Tibial nerve (tissue), 4 donors: ENCODE data around the gene RBBP5. TPM values are rescaled to one million over a fixed set of nuclear protein-coding genes. Genes with fewer than 3 reads are reported as not detected.
A peak's percentile ranks its signal among the peaks of the same experiment; 100 is the strongest.

Experiments
- DNase-seq, 2 donors: peaks; one replicate each; pipeline ENCODE4 v3.0.0-alpha.2; 2019; ENCODE audit warnings: low spot score in 2 of 2
- H3K27ac ChIP-seq, 4 donors: fragments of 200-600 bp; sonication (generic) in 3 of 4; one replicate each; pipeline ENCODE4 v1.5.1; 2017 to 2019; ENCODE audit warnings: mild to moderate bottlenecking in 1 of 4
- H3K27me3 ChIP-seq, 2 donors: fragments of 200-600 bp; sonication (generic) in 1 of 2; one replicate each; pipeline versions ENCODE4 v1.5.1 to v1.6.0; 2017 to 2019
- H3K36me3 ChIP-seq, 3 donors: fragments of 200-600 bp; sonication (generic); one replicate each; pipeline ENCODE4 v1.5.1; 2018 to 2019
- H3K4me1 ChIP-seq, 4 donors: fragments of 200-600 bp; sonication (generic) in 3 of 4; one replicate each; pipeline ENCODE4 v1.5.1; 2017 to 2019
- H3K4me3 ChIP-seq, 4 donors: fragments of 200-600 bp; sonication (generic) in 3 of 4; one replicate each; pipeline ENCODE4 v1.5.1; 2017 to 2019; ENCODE audit warnings: mild to moderate bottlenecking in 1 of 4, moderate library complexity in 1 of 4
- H3K9me3 ChIP-seq, 4 donors: fragments of 200-600 bp; sonication (generic) in 3 of 4; one replicate each; pipeline ENCODE4 v1.5.1; 2017 to 2019
- CTCF ChIP-seq, 5 experiments: fragments of 200-600 bp in 3 of 5; fragments of 450-650 bp in 2 of 5; sonication (generic) in 3 of 5; IDR thresholded peaks; one replicate each; pipeline ENCODE4 v1.5.1; 2016 to 2019; ENCODE audit warnings: antibody characterized with exemption in 5 of 5, mild to moderate bottlenecking in 3 of 5, moderate library complexity in 2 of 5
- EP300 ChIP-seq, 2 donors: sonication (generic); formaldehyde crosslinking; IDR thresholded peaks; one replicate each; pipeline ENCODE4 v1.6.1; 2017; ENCODE audit warnings: antibody characterized with exemption in 2 of 2, mild to moderate bottlenecking in 1 of 2
- POLR2A ChIP-seq, 2 donors: fragments of 450-650 bp; IDR thresholded peaks; one replicate each; pipeline ENCODE4 v1.6.1; 2017; ENCODE audit warnings: antibody characterized with exemption in 2 of 2, mild to moderate bottlenecking in 2 of 2, moderate library complexity in 2 of 2
- WGBS, 2 donors: methylation state at CpG; one replicate each; pipeline ENCODE4 v1.1.5; 2018; 5-methylcytosine and 5-hydroxymethylcytosine counted together
- total RNA-seq, 4 donors: library from RNA; depleted of rRNA; stranded (reverse); fragments of >200 nt; gene quantifications; one replicate each; pipeline ENCODE4 v1.1.0, GENCODE V29; 2016

RBBP5 gene
- total RNA-seq, 4 donors from 2014 or later, result 12.5 to 18.4 (median 14.4) TPM

- 21 to 24% methylated on average over 4 of the region's 4 CpGs for whole genome bisulfite sequencing, 2 donors
- Histone ChIP-seq H3K4me1 (peaks cover 0 to 31% (median 2%) of the 10 kb centered on the region in 4 donors), H3K27me3 (peaks cover 0 to 42% of the 10 kb centered on the region in 2 donors), H3K36me3 (no peaks in the 10 kb centered on the region), H3K27ac (peak overlapping the region in 1 of 4 donors; percentile 10), H3K4me3 (peak overlapping the region in 3 of 4 donors; percentile 19 to 45 (median 22)), H3K9me3 (no peaks in the 10 kb centered on the region)
- DNase-seq, result no peak
- TF ChIP-seq CTCF (IDR thresholded peaks at IDR 0.05), result no peak
Measured at GRCh38 chr1:205043866-205044265, 77.9 kb downstream of the RBBP5 start.

GRCh38 chr1:205042911-205043806, 78.6 kb downstream of the RBBP5 start, which contains the start of gene CNTN2:
CNTN2 (plus strand) TSS chr1:205043212; CDS start chr1:205053186, 9,974 bp downstream.
- H3K27ac ChIP-seq, result peak within 1 kb of the TSS in 2 of 4 donors; percentile 59 to 62
- H3K27me3 ChIP-seq, result peaks cover 0 to 42% of the 10 kb centered on the region in 2 donors
- no peaks in the 10 kb centered on the region for H3K9me3 ChIP-seq
- WGBS, 2 donors, result 2 to 17% methylated on average over 40 to 46 of the region's 53 CpGs
- peak within 1 kb of the TSS; percentile 10 to 45 (median 20) for H3K4me3 ChIP-seq
- TF ChIP-seq EP300 (IDR thresholded peaks at IDR 0.05), result no peak
- no peak for TF ChIP-seq POLR2A (IDR thresholded peaks at IDR 0.05)
- no peak for TF ChIP-seq CTCF (IDR thresholded peaks at IDR 0.05)
- peaks cover 0 to 28% (median 2%) of the 10 kb centered on the region in 4 donors for H3K4me1 ChIP-seq
- H3K36me3 ChIP-seq, result no peaks in the 10 kb centered on the region
- DNase-seq, result no peak

GRCh38 chr1:205041998-205042910, 79.5 kb downstream of the RBBP5 start:
- no peak for TF ChIP-seq POLR2A (IDR thresholded peaks at IDR 0.05)
- no peak for TF ChIP-seq CTCF (IDR thresholded peaks at IDR 0.05)
- TF ChIP-seq EP300 (IDR thresholded peaks at IDR 0.05), result no peak
- 63 to 65% methylated on average over 14 to 16 of the region's 16 CpGs for WGBS, 2 donors
- Histone ChIP-seq H3K9me3 (no peaks in the 10 kb centered on the region), H3K36me3 (no peaks in the 10 kb centered on the region), H3K27me3 (peaks cover 0 to 37% of the 10 kb centered on the region in 2 donors), H3K27ac (peak overlapping the region in 2 of 4 donors; percentile 59 to 62), H3K4me1 (peaks cover 0 to 23% (median 2%) of the 10 kb centered on the region in 4 donors), H3K4me3 (peak overlapping the region in 2 of 4 donors; percentile 22 to 45)
- no peak for DNase-seq

- TF ChIP-seq EP300 (IDR thresholded peaks at IDR 0.05) (no peak), POLR2A (IDR thresholded peaks at IDR 0.05) (no peak), CTCF (IDR thresholded peaks at IDR 0.05) (no peak)
- 47 to 60% methylated on average over 4 of the region's 4 CpGs for WGBS, 2 donors
- Histone ChIP-seq H3K9me3 (no peaks in the 10 kb centered on the region), H3K27ac (no peak overlapping the region), H3K36me3 (no peaks in the 10 kb centered on the region), H3K4me1 (peaks cover 0 to 23% (median 2%) of the 10 kb centered on the region in 4 donors), H3K27me3 (peaks cover 0 to 27% of the 10 kb centered on the region in 2 donors), H3K4me3 (no peak overlapping the region)
- no peak for DNase-seq
Measured at GRCh38 chr1:205041001-205041715, 80.6 kb downstream of the RBBP5 start.
